GM10266 (cell line): ENCODE measurements around the gene ATG4B.

Source experiments
- DNase-seq: peaks from one replicate; pipeline ENCODE4 v3.0.0; 2012; ENCODE audit errors: extremely low spot score
- CTCF ChIP-seq: IDR thresholded peaks from 2 replicates; pipeline ENCODE4 v1.5.1; 2012; ENCODE audit warnings: mild to moderate bottlenecking, low read depth; ENCODE audit not compliant: control insufficient read depth, insufficient read depth; ENCODE audit errors: missing control alignments

Gene ATG4B

GRCh38 chr2:241645056-241645914, 7.8 kb downstream of the ATG4B start:
- no peak for TF ChIP-seq CTCF
- no peak for DNase-seq

- TF ChIP-seq CTCF: no peak
- no peak for DNase-seq
Observed at GRCh38 chr2:241645915-241646645, 8.6 kb downstream of the ATG4B start.

GRCh38 chr2:241648453-241648852, 11.0 kb downstream of the ATG4B start:
- no peak for TF ChIP-seq CTCF
- no peak for DNase-seq

GRCh38 chr2:241649404-241649803, 11.9 kb downstream of the ATG4B start:
- no peak for DNase-seq
- no peak for TF ChIP-seq CTCF

- DNase-seq: no peak
- TF ChIP-seq CTCF: no peak
Observed at GRCh38 chr2:241649927-241650326, 12.4 kb downstream of the ATG4B start.

GRCh38 chr2:241652142-241652541, 14.6 kb downstream of the ATG4B start:
- TF ChIP-seq CTCF: no peak
- DNase-seq: no peak

GRCh38 chr2:241652722-241653121, 15.2 kb downstream of the ATG4B start:
- no peak for DNase-seq
- no peak for TF ChIP-seq CTCF
